ENCODE results near the gene MICAL2.

Gene MICAL2

GRCh38 chr11:12152321-12152720 is 41.9 kb downstream of the MICAL2 start:
- TF ChIP-seq CTCF (IDR thresholded peaks at IDR 0.05), result no peak
- H3K27me3 ChIP-seq, result no peaks in the 10 kb centered on the region
- H3K9me3 ChIP-seq, result no peaks in the 10 kb centered on the region
- no peaks in the 10 kb centered on the region for H3K4me1 ChIP-seq (ENCODE audit: control insufficient read depth in 1 of 2, insufficient read depth in 1 of 2, low read depth in 1 of 2, low read length in 1 of 2)
- H3K4me3 ChIP-seq (ENCODE audit: low read depth in 1 of 2, low read length in 1 of 2), result no peak overlapping the region
- no peak overlapping the region for H3K27ac ChIP-seq
- H3K36me3 ChIP-seq, result no peaks in the 10 kb centered on the region

GRCh38 chr11:12154871-12155668 is 44.7 kb downstream of the MICAL2 start:
- Histone ChIP-seq H3K4me1 (ENCODE audit: control insufficient read depth in 1 of 2, insufficient read depth in 1 of 2, low read depth in 1 of 2, low read length in 1 of 2) (no peaks in the 10 kb centered on the region), H3K27ac (no peak overlapping the region), H3K9me3 (no peaks in the 10 kb centered on the region), H3K36me3 (no peaks in the 10 kb centered on the region), H3K27me3 (no peaks in the 10 kb centered on the region), H3K4me3 (ENCODE audit: low read depth in 1 of 2, low read length in 1 of 2) (no peak overlapping the region)
- no peak for TF ChIP-seq CTCF (IDR thresholded peaks at IDR 0.05)

- Histone ChIP-seq H3K27me3 (no peaks in the 10 kb centered on the region), H3K27ac (no peak overlapping the region), H3K4me3 (ENCODE audit: low read depth in 1 of 2, low read length in 1 of 2) (no peak overlapping the region), H3K36me3 (no peaks in the 10 kb centered on the region), H3K9me3 (no peaks in the 10 kb centered on the region), H3K4me1 (ENCODE audit: control insufficient read depth in 1 of 2, insufficient read depth in 1 of 2, low read depth in 1 of 2, low read length in 1 of 2) (no peaks in the 10 kb centered on the region)
- TF ChIP-seq CTCF (IDR thresholded peaks at IDR 0.05), result no peak
Measured at GRCh38 chr11:12155696-12156095, 45.3 kb downstream of the MICAL2 start.

- Histone ChIP-seq H3K4me1 (ENCODE audit: control insufficient read depth in 1 of 2, insufficient read depth in 1 of 2, low read depth in 1 of 2, low read length in 1 of 2) (no peaks in the 10 kb centered on the region), H3K27me3 (no peaks in the 10 kb centered on the region), H3K36me3 (no peaks in the 10 kb centered on the region), H3K9me3 (no peaks in the 10 kb centered on the region), H3K27ac (no peak overlapping the region), H3K4me3 (ENCODE audit: low read depth in 1 of 2, low read length in 1 of 2) (no peak overlapping the region)
- TF ChIP-seq CTCF (IDR thresholded peaks at IDR 0.05), result no peak
Measured at GRCh38 chr11:12156301-12157140, 46.1 kb downstream of the MICAL2 start.

- no peak overlapping the region for H3K4me3 ChIP-seq (ENCODE audit: low read depth in 1 of 2, low read length in 1 of 2)
- H3K27ac ChIP-seq, result no peak overlapping the region
- H3K4me1 ChIP-seq (ENCODE audit: control insufficient read depth in 1 of 2, insufficient read depth in 1 of 2, low read depth in 1 of 2, low read length in 1 of 2), result no peaks in the 10 kb centered on the region
- no peaks in the 10 kb centered on the region for H3K27me3 ChIP-seq
- H3K36me3 ChIP-seq, result peaks cover 3% of the 10 kb centered on the region
- TF ChIP-seq CTCF (IDR thresholded peaks at IDR 0.05), result no peak
- H3K9me3 ChIP-seq, result no peaks in the 10 kb centered on the region
Measured at GRCh38 chr11:12157241-12157661, 46.9 kb downstream of the MICAL2 start.

Measured in neutrophil (primary cell).